Liver (tissue), 9 donors: ENCODE data around the gene PGM1. TPM values are rescaled to one million over a fixed set of nuclear protein-coding genes. Genes with fewer than 3 reads are reported as not detected.

Experiments used
- DNase-seq: peaks from one replicate; pipeline ENCODE4 v3.0.0-alpha.2; 2017; ENCODE audit warnings: low spot score
- H3K27ac ChIP-seq, 2 donors: one replicate each; pipeline ENCODE4 v1.7.0; 2013; ENCODE audit warnings: inconsistent platforms in 2 of 2, low read length in 2 of 2, control low read depth in 1 of 2, low read depth in 1 of 2, mild to moderate bottlenecking in 1 of 2
- H3K27me3 ChIP-seq, 4 donors: one replicate each; pipeline versions ENCODE4 v1.6.1 to v1.7.0; 2013; ENCODE audit warnings: low read length in 3 of 4, inconsistent platforms in 1 of 4, mild to moderate bottlenecking in 1 of 4, moderate library complexity in 1 of 4; ENCODE audit not compliant: control insufficient read depth in 4 of 4, insufficient read depth in 4 of 4
- H3K36me3 ChIP-seq, 4 donors: one replicate each; pipeline versions ENCODE4 v1.6.1 to v1.7.0; 2013; ENCODE audit warnings: low read length in 3 of 4, mild to moderate bottlenecking in 3 of 4, low read depth in 1 of 4, moderate library complexity in 1 of 4; ENCODE audit not compliant: control insufficient read depth in 4 of 4, insufficient read depth in 3 of 4
- H3K4me1 ChIP-seq, 4 donors: one replicate each; pipeline versions ENCODE4 v1.6.1 to v1.7.0; 2013; ENCODE audit warnings: low read length in 3 of 4, mild to moderate bottlenecking in 3 of 4, moderate library complexity in 1 of 4; ENCODE audit not compliant: control insufficient read depth in 4 of 4, insufficient read depth in 4 of 4
- H3K4me3 ChIP-seq, 3 donors: one replicate each; pipeline versions ENCODE4 v1.6.1 to v1.7.0; 2013; ENCODE audit warnings: low read length in 3 of 3, control low read depth in 1 of 3, low read depth in 1 of 3, mild to moderate bottlenecking in 1 of 3
- H3K9ac ChIP-seq, 2 donors: one replicate each; pipeline ENCODE4 v1.7.0; 2013; ENCODE audit warnings: low read length in 2 of 2, mild to moderate bottlenecking in 2 of 2, moderate library complexity in 2 of 2, control low read depth in 1 of 2, low read depth in 1 of 2
- H3K9me3 ChIP-seq, 4 donors: one replicate each; pipeline versions ENCODE4 v1.6.1 to v1.7.0; 2013; ENCODE audit warnings: low read length in 3 of 4; ENCODE audit not compliant: control insufficient read depth in 4 of 4
- ATF3 ChIP-seq: IDR thresholded peaks from 2 replicates; pipeline ENCODE4 v1.6.1; 2016; ENCODE audit warnings: antibody characterized with exemption
- EGR1 ChIP-seq, 2 donors: IDR thresholded peaks; 2 replicates each; pipeline ENCODE4 v1.6.1; 2016 to 2018; ENCODE audit warnings: antibody characterized with exemption in 2 of 2, low read depth in 2 of 2
- FOXA1 ChIP-seq: IDR thresholded peaks from 2 replicates; pipeline ENCODE4 v1.6.1; 2016; ENCODE audit warnings: antibody characterized with exemption
- GABPA ChIP-seq, 2 donors: IDR thresholded peaks in 1 of 2; conservative IDR thresholded peaks in 1 of 2; 2 replicates each; pipeline ENCODE4 v1.6.1; 2016; ENCODE audit warnings: antibody characterized with exemption in 2 of 2, mild to moderate bottlenecking in 1 of 2, moderate library complexity in 1 of 2
- JUND ChIP-seq, 2 donors: IDR thresholded peaks; 2 replicates each; pipeline ENCODE4 v1.6.1; 2016; ENCODE audit warnings: antibody characterized with exemption in 2 of 2
- RAD21 ChIP-seq, 2 donors: IDR thresholded peaks; 2 replicates each; pipeline ENCODE4 v1.6.1; 2016; ENCODE audit warnings: antibody characterized with exemption in 2 of 2, mild to moderate bottlenecking in 2 of 2
- TAF1 ChIP-seq: conservative IDR thresholded peaks from 2 replicates; pipeline ENCODE4 v1.6.1; 2016; ENCODE audit warnings: antibody characterized with exemption, mild to moderate bottlenecking
- YY1 ChIP-seq: IDR thresholded peaks from 2 replicates; pipeline ENCODE4 v1.6.1; 2016; ENCODE audit warnings: antibody characterized with exemption, mild to moderate bottlenecking
- WGBS: extraction: QIAGEN DNeasy Blood & Tissue Kit; methylation state at CpG from one replicate; pipeline ENCODE4 v1.1.7; 2013; 5-methylcytosine and 5-hydroxymethylcytosine counted together
- polyA plus RNA-seq, 2 donors: library from polyadenylated mRNA; stranded (reverse) in 1 of 2; unstranded in 1 of 2; fragments of 200-250 nt in 1 of 2; fragments of >200 nt in 1 of 2; fragmentation: Nextera tagmentation in 1 of 2; extraction: Ambion mirVana in 1 of 2; gene quantifications; one replicate each; pipeline versions ENCODE4 v1.2.1 to v1.2.3, GENCODE V29; 2013 to 2015
- total RNA-seq, 2 donors: library from RNA; depleted of rRNA; stranded (reverse); fragments of >200 nt; gene quantifications; one replicate each; pipeline ENCODE4 v1.2.3, GENCODE V29; 2014
- TF ChIP-seq, protein P1 (sequence below): IDR thresholded peaks from 2 replicates; pipeline ENCODE4 v1.6.1; 2016; ENCODE audit warnings: antibody characterized with exemption, mild to moderate bottlenecking
- TF ChIP-seq, protein P2 (sequence below): IDR thresholded peaks from 2 replicates; pipeline ENCODE4 v1.6.1; 2016; ENCODE audit warnings: antibody characterized with exemption
- TF ChIP-seq, protein P3 (sequence below): fragments of 150-350 bp; IDR thresholded peaks from 2 replicates; pipeline ENCODE4 v1.5.1; 2017; ENCODE audit warnings: improper control_type of control experiment, low read depth, low read length; ENCODE audit not compliant: missing input control
- donor health status: healthy.
- donor health status: healthy.
- donor health status: healthy.
- donor health status: healthy.
- donor health status: healthy.

Gene PGM1
- total and polyA plus RNA-seq, 4 donors, result 57.3 to 224 (median 120) TPM

- TF ChIP-seq EGR1 (IDR thresholded peaks at IDR 0.05; ENCODE audit: low read depth in 2 of 2) (no peak), ATF3 (no peak), RAD21 (IDR thresholded peaks at IDR 0.05) (no peak), FOXA1 (no peak)
- TF ChIP-seq, protein P1, sequence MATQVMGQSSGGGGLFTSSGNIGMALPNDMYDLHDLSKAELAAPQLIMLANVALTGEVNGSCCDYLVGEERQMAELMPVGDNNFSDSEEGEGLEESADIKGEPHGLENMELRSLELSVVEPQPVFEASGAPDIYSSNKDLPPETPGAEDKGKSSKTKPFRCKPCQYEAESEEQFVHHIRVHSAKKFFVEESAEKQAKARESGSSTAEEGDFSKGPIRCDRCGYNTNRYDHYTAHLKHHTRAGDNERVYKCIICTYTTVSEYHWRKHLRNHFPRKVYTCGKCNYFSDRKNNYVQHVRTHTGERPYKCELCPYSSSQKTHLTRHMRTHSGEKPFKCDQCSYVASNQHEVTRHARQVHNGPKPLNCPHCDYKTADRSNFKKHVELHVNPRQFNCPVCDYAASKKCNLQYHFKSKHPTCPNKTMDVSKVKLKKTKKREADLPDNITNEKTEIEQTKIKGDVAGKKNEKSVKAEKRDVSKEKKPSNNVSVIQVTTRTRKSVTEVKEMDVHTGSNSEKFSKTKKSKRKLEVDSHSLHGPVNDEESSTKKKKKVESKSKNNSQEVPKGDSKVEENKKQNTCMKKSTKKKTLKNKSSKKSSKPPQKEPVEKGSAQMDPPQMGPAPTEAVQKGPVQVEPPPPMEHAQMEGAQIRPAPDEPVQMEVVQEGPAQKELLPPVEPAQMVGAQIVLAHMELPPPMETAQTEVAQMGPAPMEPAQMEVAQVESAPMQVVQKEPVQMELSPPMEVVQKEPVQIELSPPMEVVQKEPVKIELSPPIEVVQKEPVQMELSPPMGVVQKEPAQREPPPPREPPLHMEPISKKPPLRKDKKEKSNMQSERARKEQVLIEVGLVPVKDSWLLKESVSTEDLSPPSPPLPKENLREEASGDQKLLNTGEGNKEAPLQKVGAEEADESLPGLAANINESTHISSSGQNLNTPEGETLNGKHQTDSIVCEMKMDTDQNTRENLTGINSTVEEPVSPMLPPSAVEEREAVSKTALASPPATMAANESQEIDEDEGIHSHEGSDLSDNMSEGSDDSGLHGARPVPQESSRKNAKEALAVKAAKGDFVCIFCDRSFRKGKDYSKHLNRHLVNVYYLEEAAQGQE, result no peak
- Histone ChIP-seq H3K4me1 (peaks cover 17 to 65% (median 59%) of the 10 kb centered on the region in 4 donors), H3K9ac (no peak overlapping the region), H3K4me3 (no peak overlapping the region), H3K36me3 (peaks cover 4 to 7% (median 5%) of the 10 kb centered on the region in 4 donors), H3K9me3 (no peaks in the 10 kb centered on the region), H3K27ac (no peak overlapping the region), H3K27me3 (no peaks in the 10 kb centered on the region)
- 61% methylated on average over 3 of the region's 3 CpGs for WGBS
- DNase-seq, result no peak
Observed at GRCh38 chr1:63643517-63643916, 50.3 kb downstream of the PGM1 start.

DNA sequence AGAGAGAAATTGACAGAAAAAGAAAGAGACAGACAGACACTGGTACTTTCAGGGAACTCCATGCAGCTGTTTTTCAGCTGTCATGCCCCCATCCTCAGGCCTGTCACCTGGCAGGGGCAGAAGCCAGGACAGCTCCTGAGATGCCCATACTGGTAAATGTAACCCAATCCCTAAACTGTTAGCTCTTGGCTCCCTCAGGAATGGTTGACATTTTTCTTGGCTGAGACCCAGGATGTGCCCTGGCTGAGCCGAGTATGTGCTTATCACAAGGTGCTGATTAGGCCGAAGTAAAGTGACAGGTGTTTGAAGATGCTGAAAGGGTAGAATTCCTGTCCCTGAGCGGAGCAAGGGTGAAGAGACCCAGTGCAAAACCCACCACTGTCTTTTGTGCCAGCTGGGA, 50.7 kb downstream of the PGM1 start:
- H3K27ac ChIP-seq, result no peak overlapping the region
- no peak overlapping the region for H3K9ac ChIP-seq
- peaks cover 17 to 61% (median 55%) of the 10 kb centered on the region in 4 donors for H3K4me1 ChIP-seq
- no peak for TF ChIP-seq GABPA (IDR thresholded peaks at IDR 0.05 in 1 of 2, conservative IDR thresholded peaks at IDR 0.05 in 1 of 2)
- peak; percentile 14 for TF ChIP-seq YY1
- no peak for TF ChIP-seq TAF1
- TF ChIP-seq, protein P1, result no peak
- TF ChIP-seq, protein P2, sequence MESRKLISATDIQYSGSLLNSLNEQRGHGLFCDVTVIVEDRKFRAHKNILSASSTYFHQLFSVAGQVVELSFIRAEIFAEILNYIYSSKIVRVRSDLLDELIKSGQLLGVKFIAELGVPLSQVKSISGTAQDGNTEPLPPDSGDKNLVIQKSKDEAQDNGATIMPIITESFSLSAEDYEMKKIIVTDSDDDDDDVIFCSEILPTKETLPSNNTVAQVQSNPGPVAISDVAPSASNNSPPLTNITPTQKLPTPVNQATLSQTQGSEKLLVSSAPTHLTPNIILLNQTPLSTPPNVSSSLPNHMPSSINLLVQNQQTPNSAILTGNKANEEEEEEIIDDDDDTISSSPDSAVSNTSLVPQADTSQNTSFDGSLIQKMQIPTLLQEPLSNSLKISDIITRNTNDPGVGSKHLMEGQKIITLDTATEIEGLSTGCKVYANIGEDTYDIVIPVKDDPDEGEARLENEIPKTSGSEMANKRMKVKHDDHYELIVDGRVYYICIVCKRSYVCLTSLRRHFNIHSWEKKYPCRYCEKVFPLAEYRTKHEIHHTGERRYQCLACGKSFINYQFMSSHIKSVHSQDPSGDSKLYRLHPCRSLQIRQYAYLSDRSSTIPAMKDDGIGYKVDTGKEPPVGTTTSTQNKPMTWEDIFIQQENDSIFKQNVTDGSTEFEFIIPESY, result no peak
- TF ChIP-seq, protein P3, sequence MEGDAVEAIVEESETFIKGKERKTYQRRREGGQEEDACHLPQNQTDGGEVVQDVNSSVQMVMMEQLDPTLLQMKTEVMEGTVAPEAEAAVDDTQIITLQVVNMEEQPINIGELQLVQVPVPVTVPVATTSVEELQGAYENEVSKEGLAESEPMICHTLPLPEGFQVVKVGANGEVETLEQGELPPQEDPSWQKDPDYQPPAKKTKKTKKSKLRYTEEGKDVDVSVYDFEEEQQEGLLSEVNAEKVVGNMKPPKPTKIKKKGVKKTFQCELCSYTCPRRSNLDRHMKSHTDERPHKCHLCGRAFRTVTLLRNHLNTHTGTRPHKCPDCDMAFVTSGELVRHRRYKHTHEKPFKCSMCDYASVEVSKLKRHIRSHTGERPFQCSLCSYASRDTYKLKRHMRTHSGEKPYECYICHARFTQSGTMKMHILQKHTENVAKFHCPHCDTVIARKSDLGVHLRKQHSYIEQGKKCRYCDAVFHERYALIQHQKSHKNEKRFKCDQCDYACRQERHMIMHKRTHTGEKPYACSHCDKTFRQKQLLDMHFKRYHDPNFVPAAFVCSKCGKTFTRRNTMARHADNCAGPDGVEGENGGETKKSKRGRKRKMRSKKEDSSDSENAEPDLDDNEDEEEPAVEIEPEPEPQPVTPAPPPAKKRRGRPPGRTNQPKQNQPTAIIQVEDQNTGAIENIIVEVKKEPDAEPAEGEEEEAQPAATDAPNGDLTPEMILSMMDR, result no peak
- no peak for TF ChIP-seq JUND (IDR thresholded peaks at IDR 0.05)
- no peak for TF ChIP-seq ATF3
- no peak overlapping the region for H3K4me3 ChIP-seq
- no peak for DNase-seq
- WGBS, result 40% methylated on average over 3 of the region's 3 CpGs
- H3K36me3 ChIP-seq, result peaks cover 5 to 8% (median 6%) of the 10 kb centered on the region in 4 donors
- H3K27me3 ChIP-seq, result no peaks in the 10 kb centered on the region
- H3K9me3 ChIP-seq, result no peaks in the 10 kb centered on the region
